GM21367 (cell line): Measurements from ENCODE around the gene OTOGL.
"Not testable (repeated sequence)": the region's sequence is repeated elsewhere in the genome, so short reads cannot be mapped to it uniquely, and the experiment has no call there.

ENCODE experiments used
- ATAC-seq: cut with Tn5 transposase; IDR thresholded peaks from one replicate; pipeline ENCODE4 v1.9.1; 2021; ENCODE audit not compliant: unreplicated experiment

The OTOGL gene

DNA sequence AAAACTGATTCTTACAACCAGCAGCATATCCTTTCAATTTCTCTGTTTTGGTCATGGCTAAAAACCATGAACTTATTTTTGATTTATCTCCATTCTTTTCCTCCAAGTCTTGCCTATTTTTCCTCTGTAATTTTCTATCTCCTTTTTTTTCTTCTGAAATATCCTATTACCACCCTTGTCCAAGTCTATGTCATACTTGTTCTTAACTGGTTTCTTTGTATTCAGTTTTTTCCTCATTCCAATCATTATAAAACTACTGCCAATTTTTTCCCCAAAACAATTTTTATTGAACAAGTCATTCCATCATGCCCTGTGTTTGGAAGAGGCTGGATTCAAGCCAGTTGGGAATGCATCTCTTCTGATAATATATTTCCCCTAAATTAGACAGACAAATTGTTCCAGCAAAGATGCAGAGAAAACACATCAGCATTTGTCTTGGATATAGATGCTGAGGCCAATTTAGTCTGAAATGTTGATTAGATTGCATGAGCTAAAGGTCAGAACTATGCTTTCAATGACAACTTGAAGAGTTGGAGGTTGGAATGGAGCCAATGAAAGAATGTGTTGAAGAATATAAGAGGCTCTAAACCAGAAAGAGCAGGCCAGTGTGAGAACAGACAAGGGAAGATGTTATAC, 30.7 kb downstream of the OTOGL start:
- no peak for ATAC-seq

GRCh38 chr12:80135624-80136023, 36.3 kb downstream of the OTOGL start:
- no peak for ATAC-seq

DNA sequence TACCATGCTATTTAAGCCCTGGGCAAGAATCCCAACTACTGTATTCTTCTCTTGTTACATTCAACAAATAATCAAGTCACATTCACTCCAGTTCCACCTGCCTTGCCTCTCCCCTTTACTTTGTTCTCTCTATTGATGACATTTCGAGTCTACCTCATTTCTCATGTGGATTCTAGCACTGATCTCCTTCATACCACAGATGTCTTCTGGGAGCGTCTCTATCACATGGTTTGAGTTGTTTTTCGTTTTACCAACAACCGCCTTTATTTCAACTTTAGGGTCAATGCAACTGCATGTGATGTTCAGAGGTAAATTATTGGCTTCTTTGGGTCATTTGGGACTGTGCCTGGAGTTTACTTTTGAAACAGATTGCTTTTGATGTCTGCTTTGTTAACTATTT, 40.7 kb downstream of the OTOGL start:
- ATAC-seq, result no peak

- ATAC-seq, result no peak
Measured at GRCh38 chr12:80142640-80143039, 43.3 kb downstream of the OTOGL start.

- ATAC-seq, result no peak
Measured at GRCh38 chr12:80143537-80143936, 44.2 kb downstream of the OTOGL start.

GRCh38 chr12:80149547-80150313, 50.4 kb downstream of the OTOGL start:
- not testable (repeated sequence) for ATAC-seq

DNA sequence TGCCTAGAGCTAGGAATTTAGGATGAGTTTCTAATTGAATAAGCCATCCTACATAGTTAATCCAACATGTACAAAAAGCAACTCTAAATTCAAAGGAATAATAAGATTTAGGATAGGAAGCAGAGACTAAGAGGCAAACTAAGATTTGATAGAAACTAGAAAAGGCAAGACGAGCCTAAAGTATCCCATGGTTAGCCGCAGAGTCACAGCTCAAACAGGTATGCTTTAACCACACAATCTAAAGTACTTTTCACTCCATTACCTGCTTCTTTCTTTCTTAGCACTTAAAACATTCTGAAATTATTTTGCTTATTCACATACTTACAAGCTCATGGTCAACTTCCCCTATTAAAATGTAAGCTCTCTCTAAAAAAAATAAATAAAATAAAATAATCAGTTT, 51.8 kb downstream of the OTOGL start:
- no peak for ATAC-seq

- ATAC-seq, result no peak
Measured at GRCh38 chr12:80154261-80154660, 54.9 kb downstream of the OTOGL start.

GRCh38 chr12:80156306-80156705, 57.0 kb downstream of the OTOGL start:
- ATAC-seq, result no peak

DNA sequence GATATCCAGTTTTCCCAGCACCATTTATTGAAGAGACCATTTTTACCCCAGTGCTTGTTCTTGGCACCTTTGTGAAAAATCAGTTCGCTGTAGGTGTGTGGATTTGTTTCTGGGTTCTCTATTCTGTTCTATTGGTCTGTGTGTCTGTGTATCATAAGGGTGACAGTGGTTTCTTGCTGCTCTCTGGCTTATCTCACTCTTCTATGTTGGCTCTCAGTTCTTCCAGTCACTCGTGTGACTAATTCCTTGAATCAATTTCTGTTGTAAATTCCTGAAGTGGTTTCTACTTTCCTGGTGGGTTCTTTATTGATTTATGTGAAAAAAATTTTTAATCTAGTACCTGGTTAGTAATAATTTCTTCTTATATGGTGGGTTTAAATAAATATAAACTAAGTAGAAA, 58.3 kb downstream of the OTOGL start:
- no peak for ATAC-seq

DNA sequence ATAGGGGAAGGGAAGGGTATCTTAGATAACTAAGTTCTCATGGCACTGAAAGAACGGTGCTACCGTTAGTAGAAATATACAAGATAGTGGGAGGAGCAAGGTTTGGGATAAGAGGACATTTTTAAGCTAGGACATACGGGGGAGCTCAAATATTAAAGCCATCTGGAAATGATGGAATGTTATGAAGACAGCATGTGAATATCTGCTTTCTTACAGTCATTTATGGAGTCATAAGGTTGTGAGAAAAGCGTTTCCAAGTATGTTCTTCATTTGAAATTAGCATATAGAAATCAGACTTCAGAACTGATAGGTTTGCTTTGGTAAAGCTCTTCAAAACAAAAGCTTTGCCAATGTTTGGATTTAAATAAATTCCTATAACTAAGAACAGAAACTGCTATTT, 62.3 kb downstream of the OTOGL start:
- ATAC-seq, result no peak

GRCh38 chr12:80162177-80162576, 62.8 kb downstream of the OTOGL start:
- ATAC-seq, result peak; percentile 53

DNA sequence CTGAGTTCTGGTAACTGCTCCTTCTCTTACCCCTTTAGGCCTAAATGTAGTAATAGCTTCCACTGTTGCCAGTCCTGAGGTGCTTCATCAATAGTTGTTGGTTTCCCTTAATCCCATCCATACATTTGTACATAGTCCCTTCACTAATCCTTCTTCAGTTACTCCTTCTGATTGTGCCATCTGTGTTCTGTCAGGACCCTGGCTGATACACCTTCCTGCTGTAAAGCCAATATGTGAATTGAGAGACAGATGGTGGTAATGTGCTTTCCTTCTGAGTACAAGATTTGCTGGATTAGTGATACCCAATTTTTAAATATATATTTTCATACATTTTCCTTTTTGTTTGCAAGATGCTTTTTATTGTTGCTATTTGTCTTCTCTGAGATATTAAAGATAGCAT, 66.4 kb downstream of the OTOGL start:
- ATAC-seq, result no peak

GRCh38 chr12:80166751-80167150, 67.4 kb downstream of the OTOGL start:
- ATAC-seq, result no peak

DNA sequence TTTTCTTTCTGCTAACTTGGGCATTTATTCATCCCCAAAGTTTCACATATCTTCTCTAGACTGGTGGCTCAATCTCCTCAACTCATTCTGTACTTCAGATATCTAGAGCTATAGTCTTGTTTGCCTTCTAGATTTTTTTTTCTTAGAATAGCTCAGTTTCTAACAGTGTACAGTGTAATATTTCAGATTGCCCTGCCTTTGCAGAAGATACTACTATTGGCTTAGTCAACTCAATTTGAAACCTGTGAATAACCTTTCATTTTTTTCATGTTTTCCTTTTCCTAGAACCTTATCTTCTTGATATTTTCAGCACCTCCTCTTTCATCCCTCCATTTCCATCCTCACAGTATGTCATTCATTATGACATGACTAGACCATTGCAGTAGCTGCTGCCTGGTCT, 69.6 kb downstream of the OTOGL start:
- no peak for ATAC-seq

GRCh38 chr12:80170915-80171314, 71.6 kb downstream of the OTOGL start:
- no peak for ATAC-seq

- ATAC-seq, result no peak
Measured at GRCh38 chr12:80173083-80173864, 73.9 kb downstream of the OTOGL start.

- ATAC-seq, result no peak
Measured at GRCh38 chr12:80175307-80175930, 76.1 kb downstream of the OTOGL start.

- no peak for ATAC-seq
Measured at GRCh38 chr12:80176706-80177105, 77.4 kb downstream of the OTOGL start.

- ATAC-seq, result peak; percentile 90
Measured at GRCh38 chr12:80178846-80179245, 79.5 kb downstream of the OTOGL start.

GRCh38 chr12:80183939-80184338, 84.6 kb downstream of the OTOGL start:
- no peak for ATAC-seq
